NCI-H2196 (cell line): ENCODE results near the gene UPK2.
A peak's percentile ranks its signal among the peaks of the same experiment; 100 is the strongest.
"Not testable (repeated sequence)": the region's sequence is repeated elsewhere in the genome, so short reads cannot be mapped to it uniquely, and the experiment has no call there.

ENCODE experiments used
- DNase-seq: peaks from one replicate; lab custom pipeline; 2025; ENCODE audit not compliant: unreplicated experiment; lab: John Stamatoyannopoulos, UW

UPK2 gene

DNA sequence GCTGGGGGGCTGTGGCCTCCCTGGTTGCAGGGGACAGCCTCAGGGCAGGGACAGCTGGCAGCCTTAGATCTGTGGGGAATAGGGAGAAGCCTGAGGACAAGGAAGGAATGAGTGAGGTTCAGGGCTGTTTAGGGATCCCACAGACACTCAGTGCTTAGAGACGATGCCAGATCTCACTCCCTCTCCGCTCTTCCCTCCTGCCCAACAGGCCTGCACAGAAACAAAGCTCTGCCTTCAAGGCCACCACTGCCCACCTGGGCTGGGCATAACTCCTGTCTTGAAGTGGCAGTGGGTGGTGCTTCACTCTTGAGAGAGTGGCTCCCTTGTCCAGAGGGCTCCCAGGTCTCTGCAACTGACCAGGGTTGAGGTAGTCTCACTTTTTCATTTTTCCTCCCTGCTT, 28.7 kb downstream of the UPK2 start:
- no peak for DNase-seq

- DNase-seq: peak; percentile 60
Observed at GRCh38 chr11:118988280-118988679, 32.2 kb downstream of the UPK2 start.

DNA sequence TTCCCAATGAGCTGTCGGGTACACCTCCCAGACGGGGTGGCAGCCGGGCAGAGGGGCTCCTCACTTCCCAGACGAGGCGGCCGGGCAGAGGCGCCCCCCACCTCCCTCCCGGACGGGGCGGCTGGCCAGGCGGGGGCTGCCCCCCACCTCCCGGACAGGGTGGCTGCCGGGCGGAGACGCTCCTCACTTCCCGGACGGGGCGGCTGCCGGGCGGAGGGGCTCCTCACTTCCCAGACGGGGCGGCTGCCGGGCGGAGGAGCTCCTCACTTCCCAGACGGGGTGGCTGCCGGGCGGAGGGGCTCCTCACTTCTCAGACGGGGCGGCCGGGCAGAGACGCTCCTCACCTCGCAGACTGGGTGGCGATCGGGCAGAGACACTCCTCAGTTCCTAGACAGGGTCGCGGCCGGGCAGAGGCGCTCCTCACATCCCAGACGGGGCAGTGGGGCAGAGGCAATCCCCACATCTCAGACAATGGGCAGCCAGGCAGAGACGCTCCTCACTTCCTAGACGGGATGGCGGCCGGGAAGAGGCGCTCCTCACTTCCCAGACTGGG, 35.5 kb downstream of the UPK2 start:
- DNase-seq: not testable (repeated sequence)

DNA sequence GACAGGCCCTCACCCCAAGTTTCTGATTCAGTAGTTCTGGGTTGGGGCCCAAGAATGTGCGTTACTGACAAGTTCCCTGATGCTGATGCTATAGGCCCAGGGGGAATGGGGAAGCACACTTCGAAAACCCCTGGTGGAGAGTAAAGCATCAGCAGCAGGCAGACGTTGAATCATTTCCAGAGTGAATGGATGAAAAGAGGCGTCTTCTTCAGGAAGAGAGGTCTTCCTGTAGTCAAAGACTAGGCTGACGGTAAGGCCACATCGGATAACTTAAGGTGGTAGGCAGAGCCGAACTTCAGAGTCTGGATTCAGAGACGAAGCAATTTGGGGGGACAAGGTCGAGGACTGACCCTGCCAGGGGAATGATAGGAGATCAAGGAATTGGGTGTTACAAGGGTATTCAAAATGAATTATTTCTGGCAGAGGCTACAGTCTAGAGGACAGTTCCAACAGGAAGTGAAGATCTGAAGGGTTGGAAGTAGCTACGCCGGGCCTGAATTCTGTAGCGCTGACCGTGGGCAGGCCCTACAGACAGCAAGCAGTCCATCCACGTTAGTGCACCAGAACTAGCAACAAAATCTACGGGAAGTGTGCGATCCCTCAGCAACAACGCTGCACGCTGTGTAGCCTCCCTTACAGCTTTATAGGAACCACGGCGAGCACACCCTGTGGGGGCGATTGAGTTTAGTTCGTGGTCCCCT, 41.0 kb downstream of the UPK2 start:
- DNase-seq: no peak

DNA sequence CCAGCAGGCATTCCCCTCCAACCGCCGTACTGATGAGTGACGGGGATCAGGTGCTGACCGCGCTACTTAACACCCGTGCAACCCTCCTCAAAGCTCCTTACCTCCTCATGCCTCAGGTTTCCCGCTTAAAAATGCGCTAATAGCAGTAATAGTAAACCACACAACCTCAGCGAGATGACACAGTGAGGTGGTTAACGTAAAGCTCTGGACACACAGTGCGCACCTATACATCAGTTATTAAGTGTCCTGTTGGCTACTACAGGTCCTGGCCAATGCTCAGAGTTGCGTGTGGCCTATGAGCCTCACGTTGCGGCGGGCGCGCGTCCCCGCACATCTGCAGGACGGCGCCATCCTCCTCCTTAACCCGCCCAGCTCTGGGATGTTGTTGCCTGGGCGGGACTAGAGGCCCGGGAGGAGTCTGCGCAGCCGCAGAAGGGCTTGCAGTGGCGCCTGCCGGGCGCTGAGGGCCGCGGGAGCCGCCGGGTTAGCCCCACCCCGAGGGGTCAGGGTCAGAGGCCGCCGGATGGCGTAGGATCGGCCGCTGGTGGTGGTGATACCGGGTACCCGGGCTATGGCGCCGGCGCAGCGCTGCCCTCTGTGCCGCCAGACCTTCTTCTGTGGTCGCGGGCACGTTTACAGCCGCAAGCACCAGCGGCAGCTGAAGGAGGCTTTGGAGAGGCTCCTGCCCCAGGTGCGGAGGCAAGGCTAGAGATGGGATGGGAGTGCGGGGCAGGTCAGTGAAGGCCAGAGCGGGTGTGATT, 41.7 kb downstream of the UPK2 start, which contains the start of gene CENATAC:
Gene CENATAC (plus strand): TSS at position 512 of the 761 bp plus-strand sequence. CDS start 60 bp downstream, at position 572.
- peak; percentile 96 for DNase-seq

DNA sequence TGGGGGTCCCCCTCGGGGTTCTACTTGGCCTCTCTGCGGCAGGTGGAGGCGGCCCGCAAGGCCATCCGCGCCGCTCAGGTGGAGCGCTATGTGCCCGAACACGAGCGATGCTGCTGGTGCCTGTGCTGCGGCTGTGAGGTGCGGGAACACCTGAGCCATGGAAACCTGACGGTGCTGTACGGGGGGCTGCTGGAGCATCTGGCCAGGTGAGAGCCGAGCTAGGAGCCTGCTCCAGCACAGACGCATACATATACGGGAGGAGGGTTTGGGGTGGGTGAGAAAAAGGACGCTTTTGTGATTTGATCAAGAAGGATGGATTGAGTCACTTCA, 42.3 kb downstream of the UPK2 start:
- DNase-seq: no peak

DNA sequence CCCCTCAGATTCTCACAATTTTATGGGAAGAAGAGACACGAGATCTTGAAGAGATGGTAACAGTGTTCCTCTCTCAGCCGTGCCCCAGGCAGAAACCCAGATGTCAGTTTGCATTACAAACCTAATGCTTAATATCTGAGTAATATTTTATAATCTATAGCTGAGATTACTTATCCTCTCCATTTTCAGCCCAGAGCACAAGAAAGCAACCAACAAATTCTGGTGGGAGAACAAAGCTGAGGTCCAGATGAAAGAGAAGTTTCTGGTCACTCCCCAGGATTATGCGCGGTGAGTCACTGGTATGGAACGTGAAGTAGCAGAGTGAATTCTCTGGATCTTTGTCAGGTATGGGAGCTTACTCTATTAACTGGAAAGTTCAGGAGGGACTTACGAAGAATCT, 42.7 kb downstream of the UPK2 start:
- no peak for DNase-seq

DNA sequence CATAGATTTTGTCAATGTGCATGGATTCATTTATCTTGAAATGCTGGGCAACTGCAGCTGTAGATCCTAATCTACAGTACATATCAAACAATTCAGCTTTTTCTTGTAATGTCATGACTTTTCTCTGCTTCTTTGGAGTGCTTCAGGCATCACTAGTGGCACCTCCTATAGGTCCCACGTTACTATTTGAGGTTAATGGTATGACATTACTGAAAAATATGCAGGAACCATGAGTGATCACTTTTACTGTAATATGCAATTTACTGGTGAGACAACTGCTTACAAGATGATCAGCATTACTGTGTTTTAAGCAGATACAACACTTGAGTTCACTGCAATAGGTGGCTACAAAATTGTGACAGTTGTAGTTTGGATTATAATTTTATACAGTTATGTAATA, 44.8 kb downstream of the UPK2 start:
- no peak for DNase-seq

DNA sequence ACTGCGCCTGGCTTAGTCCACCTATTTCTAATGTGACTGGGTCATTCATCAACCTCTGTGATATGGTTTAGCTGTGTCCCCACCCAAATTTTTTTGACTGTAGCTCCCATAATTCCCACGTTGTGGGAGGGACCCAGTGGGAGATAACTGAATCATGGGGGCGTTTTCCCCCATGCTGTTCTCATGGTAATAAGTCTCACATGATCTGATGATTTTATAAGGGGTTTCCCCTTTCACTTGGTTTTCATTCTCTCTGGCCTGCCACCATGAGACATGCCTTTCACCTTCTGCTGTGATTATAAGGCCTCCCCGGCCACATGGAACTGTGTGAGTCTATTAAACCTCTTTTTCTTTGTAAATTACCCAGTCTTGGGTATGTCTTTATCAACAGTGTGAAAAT, 50.6 kb downstream of the UPK2 start:
- no peak for DNase-seq
